SK-N-SH treated with all-trans-retinoic acid at 6 μM for 48 hours (cell line): ENCODE results near the gene C17orf50.

ENCODE experiments used
- ATAC-seq: fragments of 200-7000 bp; cut with Tn5 transposase; 3 replicates; pipeline ENCODE4 v1.9.1; 2020; ENCODE audit warnings: mild to moderate bottlenecking, moderate library complexity
- ARNTL ChIP-seq: fragments of 450-650 bp; formaldehyde crosslinking; IDR thresholded peaks from 2 replicates; pipeline ENCODE4 v1.5.0; 2020; ENCODE audit warnings: low read depth, mild to moderate bottlenecking, moderate library complexity, borderline replicate concordance
- CREB5 ChIP-seq: fragments of 250-450 bp; sonication (Bioruptor Pico); IDR thresholded peaks from 2 replicates; pipeline ENCODE4 v1.5.1; 2020; ENCODE audit warnings: low read depth, mild to moderate bottlenecking, moderate library complexity
- CSDC2 ChIP-seq: fragments of 250-450 bp; sonication (Bioruptor Pico); IDR thresholded peaks from 2 replicates; pipeline ENCODE4 v1.5.0; 2020; ENCODE audit warnings: mild to moderate bottlenecking, moderate library complexity
- GLIS3 ChIP-seq: fragments of 250-450 bp; sonication (Bioruptor Pico); IDR thresholded peaks from 2 replicates; pipeline ENCODE4 v1.5.0; 2020; ENCODE audit warnings: mild to moderate bottlenecking, moderate library complexity
- ISL1 ChIP-seq: fragments of 250-450 bp; sonication (Bioruptor Pico); IDR thresholded peaks from 2 replicates; pipeline ENCODE4 v2.1.2; 2022; ENCODE audit warnings: mild to moderate bottlenecking, moderate library complexity
- PATZ1 ChIP-seq: fragments of 250-450 bp; sonication (Bioruptor Pico); IDR thresholded peaks from 2 replicates; pipeline ENCODE4 v1.8.0; 2020; ENCODE audit warnings: mild to moderate bottlenecking, moderate library complexity, borderline replicate concordance
- POU6F1 ChIP-seq: fragments of 250-450 bp; sonication (Bioruptor Pico); IDR thresholded peaks from 2 replicates; pipeline ENCODE4 v1.8.0; 2021; ENCODE audit warnings: low read depth, mild to moderate bottlenecking, moderate library complexity, borderline replicate concordance
- PPARA ChIP-seq: fragments of 250-450 bp; sonication (Bioruptor Pico); IDR thresholded peaks from 2 replicates; pipeline ENCODE4 v1.5.0; 2020; ENCODE audit warnings: mild to moderate bottlenecking, borderline replicate concordance
- RARB ChIP-seq: fragments of 250-450 bp; sonication (Bioruptor Pico); IDR thresholded peaks from 2 replicates; pipeline ENCODE4 v1.8.0; 2021; ENCODE audit warnings: mild to moderate bottlenecking, moderate library complexity
- SNAI2 ChIP-seq: fragments of 250-450 bp; sonication (Bioruptor Pico); IDR thresholded peaks from 2 replicates; pipeline ENCODE4 v1.5.0; 2020; ENCODE audit warnings: mild to moderate bottlenecking, moderate library complexity
- TCF4 ChIP-seq: fragments of 250-450 bp; sonication (Bioruptor Pico); IDR thresholded peaks from 2 replicates; pipeline ENCODE4 v1.8.0; 2021; ENCODE audit warnings: mild to moderate bottlenecking, moderate library complexity, borderline replicate concordance
- TOX ChIP-seq: fragments of 250-450 bp; sonication (Bioruptor Pico); IDR thresholded peaks from 2 replicates; pipeline ENCODE4 v1.8.0; 2021; ENCODE audit warnings: mild to moderate bottlenecking, moderate library complexity, borderline replicate concordance
- TSHZ2 ChIP-seq: fragments of 250-450 bp; sonication (Bioruptor Pico); IDR thresholded peaks from 2 replicates; pipeline ENCODE4 v1.5.0; 2020; ENCODE audit warnings: mild to moderate bottlenecking, moderate library complexity
- ZFP3 ChIP-seq: fragments of 250-450 bp; sonication (Bioruptor Pico); IDR thresholded peaks from 2 replicates; pipeline ENCODE4 v1.5.0; 2020; ENCODE audit warnings: mild to moderate bottlenecking, moderate library complexity
- ZFP30 ChIP-seq: fragments of 450-650 bp; formaldehyde crosslinking; IDR thresholded peaks from 2 replicates; pipeline ENCODE4 v1.5.0; 2022; ENCODE audit warnings: mild to moderate bottlenecking, moderate library complexity
- ZNF565 ChIP-seq: fragments of 450-650 bp; formaldehyde crosslinking; conservative IDR thresholded peaks from 2 replicates; pipeline ENCODE4 v1.5.0; 2020; ENCODE audit warnings: low read depth, mild to moderate bottlenecking, moderate library complexity
- ZNF70 ChIP-seq: fragments of 450-650 bp; formaldehyde crosslinking; IDR thresholded peaks from 2 replicates; pipeline ENCODE4 v1.5.0; 2020; ENCODE audit warnings: mild to moderate bottlenecking, moderate library complexity
- ZNF8 ChIP-seq: fragments of 450-650 bp; formaldehyde crosslinking; IDR thresholded peaks from 2 replicates; pipeline ENCODE4 v1.5.0; 2020; ENCODE audit warnings: mild to moderate bottlenecking, moderate library complexity

The C17orf50 gene

GRCh38 chr17:35769895-35770486 lies 9.3 kb downstream of the C17orf50 start:
- ATAC-seq, result no peak
- TF ChIP-seq PATZ1 (CRISPR knock-in tag) (no peak), RARB (no peak), ZNF8 (CRISPR knock-in tag) (no peak), ZNF565 (CRISPR knock-in tag) (no peak), CSDC2 (CRISPR knock-in tag) (no peak), SNAI2 (CRISPR knock-in tag) (no peak), ISL1 (CRISPR knock-in tag) (no peak), ZFP30 (CRISPR knock-in tag) (no peak), PPARA (CRISPR knock-in tag) (no peak)
- TF ChIP-seq, all 23 proteins: peak for 0

- ATAC-seq, result no peak
- no peak for TF ChIP-seq ZNF565 (CRISPR knock-in tag)
- TF ChIP-seq TSHZ2 (CRISPR knock-in tag), result no peak
- no peak for TF ChIP-seq CREB5
- no peak for TF ChIP-seq PPARA (CRISPR knock-in tag)
- TF ChIP-seq POU6F1 (CRISPR knock-in tag), result no peak
- no peak for TF ChIP-seq SNAI2 (CRISPR knock-in tag)
- TF ChIP-seq ZNF70 (CRISPR knock-in tag), result no peak
- TF ChIP-seq ZFP3 (CRISPR knock-in tag), result no peak
- no peak for TF ChIP-seq TCF4 (CRISPR knock-in tag)
- no peak for TF ChIP-seq ZNF8 (CRISPR knock-in tag)
- no peak for TF ChIP-seq ISL1 (CRISPR knock-in tag)
- no peak for TF ChIP-seq CSDC2 (CRISPR knock-in tag)
- no peak for TF ChIP-seq GLIS3 (CRISPR knock-in tag)
- TF ChIP-seq PATZ1 (CRISPR knock-in tag), result no peak
These were observed 12.4 kb downstream of the C17orf50 start for GRCh38 chr17:35773129-35773528.

GRCh38 chr17:35773679-35774425 lies 13.2 kb downstream of the C17orf50 start:
- ATAC-seq, result peak; percentile 17
- no peak for TF ChIP-seq ZFP3 (CRISPR knock-in tag)
- no peak for TF ChIP-seq ISL1 (CRISPR knock-in tag)
- no peak for TF ChIP-seq ARNTL (CRISPR knock-in tag)
- TF ChIP-seq TOX (CRISPR knock-in tag), result no peak
- no peak for TF ChIP-seq ZNF70 (CRISPR knock-in tag)
